ENCODE data around the gene SESN2.

- no peak for TF ChIP-seq EZH2 (IDR thresholded peaks at IDR 0.05; ENCODE audit: borderline replicate concordance, insufficient read depth, low read depth, low read length, poor library complexity, severe bottlenecking)
- TF ChIP-seq, protein P1, sequence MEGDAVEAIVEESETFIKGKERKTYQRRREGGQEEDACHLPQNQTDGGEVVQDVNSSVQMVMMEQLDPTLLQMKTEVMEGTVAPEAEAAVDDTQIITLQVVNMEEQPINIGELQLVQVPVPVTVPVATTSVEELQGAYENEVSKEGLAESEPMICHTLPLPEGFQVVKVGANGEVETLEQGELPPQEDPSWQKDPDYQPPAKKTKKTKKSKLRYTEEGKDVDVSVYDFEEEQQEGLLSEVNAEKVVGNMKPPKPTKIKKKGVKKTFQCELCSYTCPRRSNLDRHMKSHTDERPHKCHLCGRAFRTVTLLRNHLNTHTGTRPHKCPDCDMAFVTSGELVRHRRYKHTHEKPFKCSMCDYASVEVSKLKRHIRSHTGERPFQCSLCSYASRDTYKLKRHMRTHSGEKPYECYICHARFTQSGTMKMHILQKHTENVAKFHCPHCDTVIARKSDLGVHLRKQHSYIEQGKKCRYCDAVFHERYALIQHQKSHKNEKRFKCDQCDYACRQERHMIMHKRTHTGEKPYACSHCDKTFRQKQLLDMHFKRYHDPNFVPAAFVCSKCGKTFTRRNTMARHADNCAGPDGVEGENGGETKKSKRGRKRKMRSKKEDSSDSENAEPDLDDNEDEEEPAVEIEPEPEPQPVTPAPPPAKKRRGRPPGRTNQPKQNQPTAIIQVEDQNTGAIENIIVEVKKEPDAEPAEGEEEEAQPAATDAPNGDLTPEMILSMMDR (IDR thresholded peaks at IDR 0.05), result no peak
Observed at GRCh38 chr1:28282426-28283407, 23.4 kb downstream of the SESN2 start.
